ENCODE measurements around the gene GAB1. TPM values are rescaled to one million over a fixed set of nuclear protein-coding genes. Genes with fewer than 3 reads are reported as not detected.
A peak's percentile ranks its signal among the peaks of the same experiment; 100 is the strongest.
"Not testable (repeated sequence)": the region's sequence is repeated elsewhere in the genome, so short reads cannot be mapped to it uniquely, and the experiment has no call there.

The GAB1 gene
- total RNA-seq, 3 donors from 2014 or later, result 24.8 to 67.5 (median 38.7) TPM

DNA sequence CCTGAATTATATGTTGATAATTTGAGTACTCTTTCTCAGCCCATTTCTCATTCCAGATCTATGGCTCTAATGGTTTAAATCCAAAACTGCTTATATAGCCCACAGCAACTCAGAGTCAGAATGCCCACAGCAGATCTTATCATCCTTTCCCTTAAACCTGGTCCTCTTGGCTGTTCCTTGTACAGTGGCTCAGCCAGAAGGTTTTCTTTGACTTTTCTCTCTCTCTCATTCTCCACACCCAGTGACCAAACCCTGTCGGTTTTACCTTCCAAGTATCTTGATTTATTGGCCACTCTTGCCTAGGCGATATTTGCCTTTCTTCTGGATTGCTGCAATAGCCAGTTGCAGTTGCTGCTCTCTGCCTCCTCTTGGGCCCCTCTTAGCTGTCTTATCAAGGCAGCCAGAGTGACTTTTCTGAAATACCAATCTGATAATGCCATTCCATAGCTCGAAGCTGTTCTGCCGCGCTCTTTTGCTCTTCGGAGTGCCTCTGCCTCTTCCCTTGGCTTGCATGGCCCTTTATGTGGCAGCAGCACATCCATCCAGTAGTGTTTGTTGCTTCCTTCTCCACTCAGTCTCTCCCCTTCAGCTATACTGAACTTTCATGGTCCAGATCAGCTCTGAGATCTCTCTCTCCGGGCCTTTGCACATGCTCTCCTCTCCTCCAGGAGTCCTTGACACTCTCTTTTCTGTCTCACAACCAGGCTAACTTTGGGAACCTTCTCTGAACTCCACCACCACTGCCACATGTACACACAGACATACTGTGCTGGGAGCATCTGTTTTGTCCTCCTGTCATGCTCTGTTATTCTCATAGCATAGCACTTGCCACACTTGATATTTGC lies 11.8 kb downstream of the GAB1 start:
- DNase-seq (ENCODE audit: low spot score in 2 of 2), result no peak
- H3K27ac ChIP-seq, result no peak overlapping the region
- intact Hi-C loops (cut with DNase I; ENCODE audit: low total_unique reads), result no loop called here
- no peaks in the 10 kb centered on the region for H3K27me3 ChIP-seq
- H3K4me3 ChIP-seq, result no peak overlapping the region
- peaks cover 8 to 27% of the 10 kb centered on the region in 2 donors for H3K4me1 ChIP-seq
- H3K9me3 ChIP-seq, result no peaks in the 10 kb centered on the region
- TF ChIP-seq POLR2A (IDR thresholded peaks at IDR 0.05) (no peak), POLR2AphosphoS5 (IDR thresholded peaks at IDR 0.05) (no peak), CTCF (IDR thresholded peaks at IDR 0.05) (no peak)
- H3K36me3 ChIP-seq, result no peaks in the 10 kb centered on the region

- peaks cover 8 to 17% of the 10 kb centered on the region in 2 donors for H3K4me1 ChIP-seq
- H3K27me3 ChIP-seq; H3K27ac ChIP-seq; H3K9me3 ChIP-seq; H3K36me3 ChIP-seq; intact Hi-C loops (cut with DNase I; ENCODE audit: low total_unique reads); H3K4me3 ChIP-seq; DNase-seq (ENCODE audit: low spot score in 2 of 2): not testable (repeated sequence)
Measured at GRCh38 chr4:143349858-143350527, 13.3 kb downstream of the GAB1 start.

DNA sequence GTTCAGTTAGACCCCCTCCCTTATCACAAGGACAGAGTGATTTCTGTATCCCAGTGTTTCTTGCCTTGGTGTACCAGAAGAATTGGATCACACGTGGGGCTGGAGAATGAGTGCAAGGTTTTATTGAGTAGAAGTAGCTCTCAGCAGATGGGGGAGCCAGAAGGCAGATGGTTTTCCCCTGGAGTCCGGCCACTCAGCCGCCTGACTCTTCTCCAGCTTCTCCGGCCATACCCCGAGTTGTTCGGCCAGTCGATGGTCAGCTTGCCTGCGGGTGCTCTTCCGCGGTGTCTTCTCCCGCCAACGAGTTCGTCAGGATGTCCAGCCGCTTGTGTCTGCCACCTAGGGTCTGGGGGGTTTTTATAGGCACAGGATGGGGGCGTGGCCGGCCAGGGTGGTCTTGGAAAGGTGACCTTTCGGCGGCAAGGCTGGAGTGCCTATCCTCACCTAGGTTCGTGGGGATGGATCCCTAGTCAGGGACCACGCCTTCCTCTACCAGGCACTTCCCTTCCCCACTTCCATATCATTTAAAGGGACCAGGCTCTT lies 14.5 kb downstream of the GAB1 start:
- intact Hi-C loops (cut with DNase I; ENCODE audit: low total_unique reads), result no loop called here
- H3K4me1 ChIP-seq, result peaks cover 10 to 16% of the 10 kb centered on the region in 2 donors

GRCh38 chr4:143351774-143352451 lies 15.2 kb downstream of the GAB1 start:
- no peaks in the 10 kb centered on the region for H3K9me3 ChIP-seq
- H3K27ac ChIP-seq, result peak overlapping the region; percentile 58 to 70
- H3K36me3 ChIP-seq, result no peaks in the 10 kb centered on the region
- H3K4me3 ChIP-seq, result no peak overlapping the region
- no peak for DNase-seq (ENCODE audit: low spot score in 2 of 2)
- TF ChIP-seq CTCF (IDR thresholded peaks at IDR 0.05) (no peak), POLR2A (IDR thresholded peaks at IDR 0.05) (no peak), POLR2AphosphoS5 (IDR thresholded peaks at IDR 0.05) (no peak)
- intact Hi-C loops (cut with DNase I; ENCODE audit: low total_unique reads), result no loop called here
- no peaks in the 10 kb centered on the region for H3K27me3 ChIP-seq
- peaks cover 10 to 19% of the 10 kb centered on the region in 2 donors for H3K4me1 ChIP-seq

More for the DNA sequence above, 14.5 kb downstream of the GAB1 start:
- Histone ChIP-seq H3K27ac (peak overlapping the region in 1 of 2 donors; percentile 70), H3K9me3 (no peaks in the 10 kb centered on the region), H3K27me3 (no peaks in the 10 kb centered on the region), H3K4me3 (no peak overlapping the region), H3K36me3 (no peaks in the 10 kb centered on the region)
- TF ChIP-seq CTCF (IDR thresholded peaks at IDR 0.05), result no peak
- no peak for TF ChIP-seq POLR2AphosphoS5 (IDR thresholded peaks at IDR 0.05)
- no peak for TF ChIP-seq POLR2A (IDR thresholded peaks at IDR 0.05)
- no peak for DNase-seq (ENCODE audit: low spot score in 2 of 2)

GRCh38 chr4:143352720-143353119 lies 16.0 kb downstream of the GAB1 start:
- Histone ChIP-seq H3K9me3 (no peaks in the 10 kb centered on the region), H3K27ac (peak overlapping the region; percentile 58 to 70), H3K27me3 (no peaks in the 10 kb centered on the region), H3K4me3 (no peak overlapping the region), H3K36me3 (no peaks in the 10 kb centered on the region), H3K4me1 (peaks cover 10 to 19% of the 10 kb centered on the region in 2 donors)
- intact Hi-C loops (cut with DNase I; ENCODE audit: low total_unique reads), result no loop called here
- no peak for TF ChIP-seq POLR2AphosphoS5 (IDR thresholded peaks at IDR 0.05)
- DNase-seq (ENCODE audit: low spot score in 2 of 2), result no peak
